Right forelimb (tissue), 1 donor: ENCODE measurements around the gene BTBD9.

Source experiments
- DNase-seq: peaks from one replicate; pipeline ENCODE4 v3.0.0-alpha.2; 2018

BTBD9 gene

DNA sequence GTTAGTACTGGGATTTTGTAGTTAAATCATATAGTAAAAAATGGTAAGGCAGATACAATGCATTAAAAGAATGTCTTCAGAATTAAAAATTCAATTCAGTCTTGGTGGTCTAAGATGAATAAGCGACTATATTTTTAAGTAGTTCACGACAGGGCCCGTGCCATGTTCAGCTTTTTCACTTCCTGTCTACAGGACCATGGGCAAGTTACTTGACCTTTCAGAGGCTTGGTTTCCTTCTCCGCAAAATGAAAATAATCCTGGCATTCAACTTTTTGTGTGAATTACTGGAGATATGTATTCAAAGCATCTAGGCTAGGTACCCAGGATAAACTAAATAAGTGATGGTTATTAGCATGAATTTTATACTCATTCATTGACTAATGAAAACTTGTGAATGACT lies 216.0 kb downstream of the BTBD9 start:
- no peak for DNase-seq

DNA sequence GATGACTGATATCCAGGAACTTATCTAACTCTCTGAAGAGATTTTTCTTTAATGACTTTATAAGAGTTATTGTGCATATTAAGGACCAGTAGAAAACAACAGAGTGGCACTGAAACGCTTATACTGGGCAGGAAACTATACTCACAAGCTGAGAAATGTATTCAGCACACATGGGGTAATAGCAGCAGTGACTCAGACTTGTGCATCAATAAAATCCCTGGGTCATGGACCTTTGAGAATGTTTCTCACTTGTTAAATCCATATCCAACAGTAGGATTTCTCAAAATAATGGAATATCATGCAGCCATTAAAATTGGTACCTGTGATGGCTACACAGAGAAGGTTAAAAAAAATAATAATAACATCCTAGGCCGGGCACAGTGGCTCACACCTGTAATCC lies 219.5 kb downstream of the BTBD9 start:
- DNase-seq, result no peak

DNA sequence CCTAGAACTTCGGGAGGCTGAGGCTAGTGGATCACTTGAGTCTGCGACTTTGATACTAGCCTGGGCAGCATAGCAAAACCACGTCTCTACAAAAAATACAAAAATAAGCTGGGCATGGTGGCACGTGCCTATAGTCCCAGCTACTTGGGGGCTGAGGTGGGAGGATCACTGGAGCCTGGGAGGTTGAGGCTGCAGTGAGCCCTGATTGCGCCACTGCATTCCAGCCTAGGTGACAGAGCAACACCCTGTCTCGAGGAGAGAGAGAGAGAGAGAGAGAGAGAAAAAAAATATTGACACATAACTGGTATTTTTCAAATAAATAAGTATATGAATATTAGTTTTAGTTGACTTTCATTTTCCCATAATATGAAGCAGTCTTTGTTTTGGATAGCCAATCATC lies 222.2 kb downstream of the BTBD9 start:
- DNase-seq, result no peak

DNA sequence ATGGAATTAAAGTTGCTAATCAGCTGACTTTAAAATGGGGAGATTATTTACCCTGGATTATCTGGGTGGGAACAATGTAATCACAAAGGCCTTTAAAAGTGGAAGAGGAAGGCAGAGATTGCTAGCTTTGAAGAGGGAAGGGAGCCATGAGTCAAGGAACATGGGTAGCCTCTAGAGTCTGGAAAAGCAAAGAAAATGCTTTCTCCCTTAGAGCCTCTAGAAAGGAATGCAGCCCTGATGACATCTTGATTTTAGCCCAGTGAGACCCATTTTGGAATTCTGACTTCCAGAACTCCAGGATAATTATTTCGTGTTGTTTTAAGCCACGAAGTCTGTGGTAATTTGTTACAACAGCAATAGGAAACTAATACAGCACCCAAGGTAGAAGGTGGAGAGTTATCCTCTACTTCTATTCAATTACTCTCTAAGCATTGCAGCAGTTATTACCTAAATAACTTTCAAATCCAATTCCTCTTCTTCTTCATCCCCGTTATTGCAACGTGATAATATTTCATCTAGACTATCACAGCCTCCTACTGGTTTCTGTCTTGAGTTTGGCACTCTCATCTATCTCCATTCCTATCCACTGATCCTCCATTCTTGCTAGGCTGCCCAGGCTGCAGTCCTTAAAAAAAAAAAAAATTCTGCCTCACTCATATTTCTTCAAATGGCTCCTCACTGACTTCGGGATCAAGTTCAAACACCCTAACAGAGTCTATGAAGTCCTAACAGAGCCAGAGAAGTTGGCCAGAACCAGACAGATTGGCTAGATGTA lies 224.3 kb downstream of the BTBD9 start:
- no peak for DNase-seq

DNA sequence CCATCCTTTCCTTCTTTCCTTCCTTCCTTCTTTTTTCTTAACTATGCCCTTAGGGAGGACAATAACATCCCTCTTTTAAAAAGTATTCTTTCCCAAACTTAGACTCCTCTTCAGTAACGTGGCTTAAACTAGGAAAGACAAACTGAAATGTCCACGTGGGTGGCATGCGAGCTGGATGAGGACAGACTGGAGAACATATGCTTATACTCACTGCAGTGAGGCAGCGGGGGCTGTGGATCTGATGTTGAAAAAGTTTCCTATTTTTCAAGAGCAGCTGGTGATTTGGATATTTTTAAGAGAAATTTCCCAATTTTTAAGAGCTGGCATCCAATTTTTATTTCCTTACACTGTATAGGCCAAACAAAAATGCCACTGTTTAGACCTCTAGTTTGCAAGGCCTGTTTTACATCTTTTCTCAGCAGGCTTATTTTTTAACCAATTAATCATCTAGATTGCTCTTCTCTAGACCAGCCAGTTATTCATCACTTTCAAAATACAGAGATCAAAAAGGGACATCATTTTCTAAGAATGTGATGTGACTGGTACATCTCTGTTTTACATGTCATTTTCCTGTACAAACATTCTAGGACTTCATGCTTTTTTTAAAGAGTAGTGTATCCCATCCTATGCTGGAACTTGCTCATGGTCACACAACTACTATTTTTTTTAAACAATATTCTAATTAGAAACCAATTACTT lies 226.5 kb downstream of the BTBD9 start:
- no peak for DNase-seq

DNA sequence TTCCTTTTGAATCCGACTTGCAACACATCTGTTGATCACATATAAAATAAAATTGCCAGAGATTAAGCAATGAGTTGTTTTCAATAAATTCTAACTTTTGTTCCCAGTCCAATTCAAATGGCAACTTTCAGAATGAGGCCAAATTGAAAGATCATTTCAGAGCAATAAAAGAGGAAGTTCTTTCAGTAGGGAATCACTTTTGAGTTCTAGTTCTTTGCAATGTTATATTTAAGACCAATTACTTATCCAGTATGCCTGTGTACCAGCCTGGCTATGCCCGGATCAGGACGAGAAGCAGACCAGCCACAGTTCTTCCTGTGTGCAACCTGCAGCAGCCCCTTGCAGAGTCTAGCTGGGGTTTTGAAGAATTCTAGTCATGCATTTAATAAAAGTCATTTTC lies 232.5 kb downstream of the BTBD9 start:
- DNase-seq, result no peak

DNA sequence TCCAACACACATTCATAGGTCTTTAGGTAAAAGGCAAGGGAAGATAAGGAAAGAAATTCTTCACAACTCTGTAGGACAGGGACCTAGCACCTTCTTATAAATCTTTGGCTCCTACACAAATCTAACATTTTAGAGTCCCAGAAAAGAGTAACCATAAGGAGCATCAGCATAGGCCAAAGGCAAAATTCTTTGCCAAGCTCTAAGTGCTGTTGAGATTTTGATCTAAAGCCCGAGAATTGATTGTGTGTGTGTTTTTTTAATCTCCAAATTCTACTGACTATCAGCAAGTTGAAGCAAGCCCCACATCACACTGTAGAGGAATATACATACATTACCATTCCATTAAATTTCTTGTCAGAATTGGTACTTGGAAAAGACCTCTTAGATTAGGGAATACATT lies 233.6 kb downstream of the BTBD9 start:
- DNase-seq, result no peak

DNA sequence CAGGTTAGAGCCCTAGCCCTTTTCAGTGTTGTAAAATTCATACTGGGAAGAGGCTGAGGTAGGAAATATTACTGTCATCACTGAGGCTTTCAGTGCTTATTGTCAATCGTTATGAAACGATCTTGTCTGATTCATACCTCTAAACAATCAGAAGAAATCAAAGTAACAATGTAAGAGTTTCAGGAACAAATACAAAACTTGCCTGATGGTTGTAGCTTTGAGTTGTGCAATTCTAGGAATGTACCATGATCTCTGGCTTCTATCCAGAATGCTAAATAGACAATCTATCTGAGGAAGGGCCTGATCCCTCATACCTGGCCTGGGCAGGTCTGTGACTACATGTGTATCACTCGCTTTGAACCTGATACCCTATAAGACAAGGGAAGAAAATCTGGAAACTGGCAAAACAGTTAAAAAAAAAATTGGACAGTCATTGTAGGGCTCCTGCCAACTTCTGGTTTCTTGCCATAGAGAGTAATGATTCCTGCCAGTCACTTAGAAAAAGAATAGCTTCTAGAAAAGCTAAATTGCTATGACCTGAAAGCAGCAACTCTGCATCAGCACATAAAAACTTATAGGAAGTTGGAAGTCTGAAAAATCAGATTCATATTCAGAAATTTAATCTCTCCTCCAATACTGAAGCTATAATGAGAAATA lies 234.7 kb downstream of the BTBD9 start:
- DNase-seq, result no peak

DNA sequence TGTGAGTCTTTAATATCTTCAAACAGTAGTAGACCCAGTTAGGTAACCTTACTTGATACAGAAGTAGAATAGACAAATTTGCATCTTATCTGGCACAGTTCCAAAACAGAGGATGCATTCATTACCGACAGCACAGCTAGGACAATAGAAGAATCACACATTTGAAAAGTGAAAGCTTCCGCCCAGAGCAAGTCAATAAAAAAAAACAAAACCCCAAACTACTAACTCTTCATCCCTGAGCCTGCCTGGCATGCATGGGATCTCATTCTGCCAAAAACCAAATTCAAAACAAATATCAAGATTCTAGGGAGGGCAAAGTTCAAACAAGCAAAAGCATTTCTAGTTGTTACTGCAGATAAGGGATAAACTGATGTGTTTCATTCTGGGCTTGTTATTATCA lies 235.4 kb downstream of the BTBD9 start:
- no peak for DNase-seq

DNA sequence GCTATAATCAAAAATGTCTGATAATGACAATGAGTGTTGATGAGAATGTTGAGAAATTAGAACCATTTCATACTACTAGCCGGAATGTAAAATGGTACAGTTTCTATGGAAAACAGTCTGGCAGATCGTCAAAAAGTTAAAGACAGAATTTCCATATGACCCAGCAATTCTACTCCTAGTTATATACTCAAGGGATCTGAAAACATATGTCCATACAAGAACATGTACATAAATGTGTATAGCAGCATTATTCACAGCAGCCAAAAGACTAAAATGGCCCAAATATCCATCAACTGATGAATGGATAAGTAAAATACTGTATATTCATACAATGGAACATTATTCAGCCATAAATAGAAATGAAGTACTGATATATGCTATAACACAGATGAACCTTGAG lies 236.2 kb downstream of the BTBD9 start:
- no peak for DNase-seq

DNA sequence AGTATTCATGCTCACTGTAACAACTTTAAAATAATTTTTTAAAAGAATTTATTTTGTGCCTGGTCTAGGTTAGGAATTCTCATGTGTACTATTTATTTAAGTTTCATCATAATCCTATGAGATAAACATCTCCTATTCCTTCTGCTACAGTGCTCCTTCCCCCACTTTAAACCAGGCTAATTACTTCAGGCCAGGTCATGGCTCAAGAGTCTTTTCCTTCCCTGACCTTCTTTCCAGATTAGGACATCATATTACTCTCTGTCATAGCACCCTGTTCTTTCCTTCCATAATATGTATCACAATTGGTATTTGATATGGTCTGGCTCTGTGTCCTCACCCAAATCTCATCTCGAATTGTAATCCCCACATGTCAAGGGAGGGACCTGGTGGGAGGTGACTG lies 239.0 kb downstream of the BTBD9 start:
- no peak for DNase-seq

DNA sequence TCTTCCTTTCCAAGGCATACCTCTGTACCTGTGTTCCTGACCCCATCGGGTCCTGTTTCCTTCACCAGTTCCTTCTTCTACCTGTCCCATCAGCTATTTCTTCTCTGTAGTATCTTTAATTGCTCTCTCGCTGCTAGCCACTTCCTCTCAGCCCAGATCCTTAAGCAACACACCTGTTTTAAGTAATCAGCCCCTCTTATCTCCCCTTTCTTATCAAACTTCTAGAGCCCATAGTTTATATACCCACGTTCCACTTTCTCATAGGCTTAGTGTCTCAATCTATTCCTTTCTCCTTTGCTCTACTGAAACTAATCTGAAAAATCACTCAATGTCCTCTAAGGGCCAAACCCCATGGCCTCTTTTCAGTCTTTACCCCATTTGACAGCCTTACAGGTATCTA lies 239.6 kb downstream of the BTBD9 start:
- DNase-seq, result no peak

DNA sequence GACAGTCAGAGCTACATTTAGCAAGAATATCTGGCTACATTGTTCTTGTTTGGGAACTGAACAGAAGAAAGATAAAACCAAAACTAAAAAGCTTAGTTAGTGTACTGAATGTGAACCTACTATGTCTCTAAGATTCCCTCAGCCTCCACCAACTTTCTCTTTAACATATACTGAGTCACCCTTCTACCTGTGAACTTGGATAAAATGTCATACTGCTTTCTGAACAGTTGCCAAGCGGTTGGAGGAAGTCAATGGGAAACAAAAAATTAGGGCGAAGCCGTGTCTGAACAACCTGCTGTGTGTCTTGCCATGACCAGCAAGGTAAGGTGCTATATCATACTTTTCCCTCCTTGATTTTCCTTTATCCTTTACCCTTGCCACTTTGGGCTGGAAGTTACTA lies 243.5 kb downstream of the BTBD9 start:
- no peak for DNase-seq

DNA sequence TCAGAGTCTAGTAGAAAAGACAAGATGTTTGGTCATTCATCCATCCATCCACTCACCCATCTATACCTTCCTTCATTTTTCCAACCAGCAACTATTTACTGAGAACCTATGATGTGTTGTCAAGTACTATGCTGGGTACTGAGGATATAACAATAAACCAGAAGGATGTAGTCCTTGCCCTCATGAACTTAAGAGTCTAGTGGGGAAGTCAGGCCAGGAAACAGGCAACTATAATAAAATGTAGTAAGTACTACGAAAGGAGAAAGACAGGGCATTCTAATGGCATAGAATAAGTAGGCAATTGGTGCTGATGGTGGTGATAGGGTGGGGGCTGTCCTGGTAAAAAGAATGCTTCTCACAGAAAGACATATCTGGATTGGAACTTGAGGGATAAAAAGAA lies 245.7 kb downstream of the BTBD9 start:
- no peak for DNase-seq

DNA sequence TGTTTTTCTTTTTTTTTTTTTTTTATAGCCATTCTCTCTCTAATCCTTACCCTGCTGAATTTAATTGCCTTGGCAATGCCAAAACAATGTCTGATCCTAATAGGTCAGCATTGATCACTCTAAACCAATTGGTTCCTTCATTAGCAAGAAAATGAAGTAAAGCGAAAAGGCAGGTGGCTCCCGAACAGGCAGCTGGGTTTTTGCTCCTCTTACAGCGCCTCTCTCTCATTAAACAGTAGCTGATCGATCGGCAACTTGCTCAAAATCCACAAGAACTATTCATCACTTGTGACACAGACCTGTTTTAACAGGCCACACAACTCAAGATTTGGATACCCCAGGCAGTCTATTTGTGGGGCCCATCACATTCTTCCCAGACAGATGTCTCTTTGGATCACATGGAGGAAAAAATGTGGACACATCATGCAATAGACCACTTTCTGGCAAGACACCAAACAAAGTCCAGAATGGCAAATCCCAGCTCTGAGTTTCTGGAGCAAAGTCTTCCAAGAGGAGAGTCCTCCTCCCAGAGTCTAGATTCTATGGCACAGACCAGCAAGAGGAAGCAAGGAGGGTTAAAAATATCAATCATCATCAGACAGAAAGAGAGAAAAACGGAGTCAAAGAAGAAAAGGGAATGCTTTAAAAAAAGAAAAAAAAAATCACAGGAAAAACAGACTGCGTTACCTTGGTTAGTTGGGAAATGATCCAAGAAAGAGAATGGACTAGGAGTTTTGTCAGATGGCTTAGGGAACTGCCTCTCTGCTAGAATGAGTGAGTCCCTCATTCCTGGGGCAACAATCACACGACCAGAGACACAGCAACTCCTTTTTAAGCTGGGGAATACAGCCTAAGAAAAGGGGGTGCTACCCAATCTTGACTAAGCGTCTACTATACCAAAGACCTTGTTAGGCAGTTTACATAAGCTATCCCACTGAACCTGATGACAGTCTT lies 247.8 kb downstream of the BTBD9 start:
- no peak for DNase-seq

DNA sequence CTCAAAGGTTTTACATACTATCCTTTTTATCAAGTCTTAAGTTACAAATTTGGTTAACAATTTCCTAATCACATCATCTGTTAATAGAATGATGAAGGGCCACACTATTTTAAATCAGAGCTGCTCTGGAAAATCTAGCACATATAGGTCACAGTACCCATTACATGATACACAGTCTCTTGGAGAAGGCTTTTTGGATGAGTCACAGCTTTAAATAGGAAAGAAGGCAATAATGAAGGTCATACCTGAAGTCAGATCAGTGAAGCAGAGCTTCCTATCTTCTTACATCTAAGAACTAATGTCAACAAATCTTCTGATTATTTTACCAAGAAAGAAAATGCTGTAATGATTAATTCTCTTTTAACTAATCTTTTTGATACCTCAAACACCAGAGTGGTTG lies 248.5 kb downstream of the BTBD9 start:
- no peak for DNase-seq

DNA sequence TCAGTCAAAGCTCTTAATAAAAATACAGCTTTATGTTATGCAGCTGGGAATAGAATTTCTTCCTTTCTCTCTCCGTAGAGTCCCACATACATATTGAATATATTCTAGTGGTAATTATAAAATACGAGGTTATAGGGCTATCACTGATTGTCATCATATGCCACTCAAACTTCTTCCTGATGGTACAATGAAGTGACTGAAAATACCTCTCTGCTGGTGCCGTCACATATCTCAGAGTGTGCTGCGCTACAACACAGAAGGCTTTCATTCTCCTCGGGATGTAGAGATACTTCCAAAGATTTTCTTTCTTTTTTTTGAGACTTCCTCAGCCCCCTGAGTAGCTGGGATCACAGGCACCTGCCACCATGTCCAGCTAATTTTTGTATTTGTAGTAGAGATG lies 249.9 kb downstream of the BTBD9 start:
- no peak for DNase-seq

DNA sequence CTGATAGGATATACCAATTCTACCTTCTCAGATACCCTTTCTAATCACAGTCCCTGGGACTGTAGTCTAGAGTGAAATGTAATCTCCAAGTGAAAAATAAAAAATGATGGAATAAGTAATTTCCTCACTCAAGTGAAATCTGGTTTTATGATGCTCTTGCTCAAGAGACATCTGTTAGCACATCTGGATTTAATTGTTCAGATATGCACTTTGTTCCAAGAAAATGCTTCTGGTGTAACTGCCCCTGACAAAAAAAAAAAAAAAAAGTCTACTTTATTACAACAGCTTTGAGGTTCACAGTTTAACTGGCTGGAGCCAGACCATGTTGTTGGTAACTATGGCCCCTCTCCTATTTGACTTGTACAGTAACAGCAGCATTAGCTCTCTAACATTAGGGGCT lies 251.8 kb downstream of the BTBD9 start:
- DNase-seq, result no peak

DNA sequence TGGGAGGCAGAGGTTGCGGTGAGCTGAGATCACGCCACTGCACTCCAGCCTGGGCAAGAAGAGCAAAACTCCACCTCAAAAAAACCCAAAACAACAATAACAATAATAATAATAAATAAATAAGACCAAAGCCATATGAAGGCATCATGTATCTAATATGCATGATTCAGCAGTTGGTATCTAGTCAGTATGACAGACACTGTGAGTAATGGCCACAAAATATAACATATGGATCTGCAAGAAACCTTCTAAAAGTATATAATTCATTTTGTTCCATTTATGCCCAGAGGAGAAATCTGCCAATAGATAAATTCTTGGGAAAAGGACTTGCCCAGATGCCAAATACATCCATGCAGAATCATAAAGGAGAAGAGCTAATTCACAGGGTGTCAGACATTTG lies 252.3 kb downstream of the BTBD9 start:
- no peak for DNase-seq

DNA sequence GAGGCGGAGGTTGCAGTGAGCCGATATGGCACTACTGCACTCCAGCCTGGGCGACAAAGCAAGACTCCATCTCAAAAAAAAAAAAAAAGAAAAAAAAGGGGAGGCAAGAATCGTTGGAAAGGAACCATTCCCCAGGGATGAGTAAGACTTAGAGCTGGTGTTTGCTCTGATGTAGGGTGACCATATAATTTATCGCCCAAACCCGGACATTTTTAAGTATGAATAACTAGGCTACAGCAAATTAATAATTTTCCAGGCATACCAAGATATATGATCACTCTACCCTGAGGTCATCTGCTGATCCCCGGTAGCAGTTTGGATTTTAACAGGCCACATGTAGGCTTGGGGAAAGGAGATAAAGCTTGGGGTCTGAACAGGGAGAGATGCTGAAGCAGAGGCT lies 260.9 kb downstream of the BTBD9 start:
- DNase-seq, result no peak

DNA sequence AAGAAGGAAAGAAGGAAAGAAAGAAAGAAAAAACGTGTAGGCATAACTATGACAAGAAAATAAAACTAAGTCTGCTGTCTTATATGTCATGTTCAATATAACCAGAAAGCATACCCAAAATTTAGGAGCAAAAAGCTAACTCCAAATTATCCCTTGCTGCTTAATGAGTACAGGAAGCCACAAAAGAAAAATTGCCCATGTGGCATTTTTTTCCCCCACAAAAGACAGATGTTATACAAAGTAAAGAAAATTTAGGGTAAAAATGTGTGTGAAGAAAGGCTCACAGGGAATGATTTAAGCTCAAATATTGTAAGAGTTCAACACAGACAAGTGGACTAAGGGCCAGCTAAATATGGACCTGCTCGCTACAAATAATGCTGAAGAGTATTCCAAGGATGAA lies 263.8 kb downstream of the BTBD9 start:
- DNase-seq, result no peak

DNA sequence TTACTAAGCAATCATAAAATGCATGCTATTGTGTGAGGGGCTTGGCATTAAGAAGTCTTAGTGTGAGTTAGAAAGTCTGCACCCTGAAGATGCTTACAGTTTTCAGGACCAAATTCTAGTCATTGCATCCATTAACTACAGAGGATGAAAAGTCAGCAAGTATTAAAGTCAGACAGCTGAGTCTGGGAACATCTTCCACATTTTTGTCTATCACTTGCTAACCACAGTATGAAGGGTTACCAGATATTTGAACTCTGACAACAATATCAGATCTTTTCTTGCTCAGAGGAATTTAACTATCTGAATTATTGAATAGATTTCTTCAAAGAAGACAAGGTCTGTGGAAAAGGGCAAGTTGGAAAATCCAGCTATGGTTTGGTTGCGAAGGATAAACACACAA lies 264.4 kb downstream of the BTBD9 start:
- no peak for DNase-seq

DNA sequence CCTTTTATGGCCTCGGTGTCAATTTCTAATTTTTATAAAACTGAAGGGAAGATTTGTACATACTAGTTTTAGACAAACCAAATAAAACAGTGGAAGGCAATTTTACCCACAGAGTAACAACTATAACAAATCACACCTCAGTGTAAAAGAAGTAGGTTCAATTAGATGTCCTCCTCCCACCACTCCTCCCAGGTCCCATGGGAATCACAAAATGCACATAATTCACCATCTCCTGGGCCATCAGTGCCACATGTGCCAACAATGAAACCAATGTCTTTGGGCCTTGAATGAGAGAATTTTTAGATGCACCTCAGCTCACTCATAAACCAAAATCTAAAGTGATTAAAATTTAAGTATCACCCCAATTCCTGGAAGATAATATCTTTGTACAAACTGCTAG lies 267.8 kb downstream of the BTBD9 start:
- no peak for DNase-seq
